ENCODE measurements around the gene APAF1. TPM values are rescaled to one million over a fixed set of nuclear protein-coding genes. Genes with fewer than 3 reads are reported as not detected.

Gene APAF1
- total RNA-seq, 2 donors from 2014 or later = 31.4 to 33.1 TPM

DNA sequence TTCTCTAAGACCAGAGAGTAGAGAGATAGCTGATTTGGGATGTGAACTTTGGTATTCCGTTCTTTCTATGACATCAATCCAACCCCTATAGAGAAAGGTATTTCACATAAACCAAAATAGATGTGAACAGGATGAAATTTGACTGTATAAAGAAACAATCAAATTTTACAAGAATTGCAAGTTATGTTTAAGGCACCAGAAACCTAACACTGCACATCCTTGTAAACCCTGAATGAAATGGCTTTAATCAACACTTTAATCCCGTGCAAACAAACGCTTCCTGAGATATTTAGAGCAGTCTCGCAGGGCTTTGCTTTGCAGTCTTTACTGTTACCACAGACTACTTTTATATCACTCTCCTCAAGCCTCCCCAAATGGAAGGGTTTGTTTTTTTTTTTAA is 125.1 kb downstream of the APAF1 start:
- ATAC-seq = no peak
- H3K9me3 Mint-ChIP-seq = peaks cover 0 to 5% of the 10 kb centered on the region in 2 donors
- H3K36me3 Mint-ChIP-seq = peaks cover 0 to 5% of the 10 kb centered on the region in 2 donors
- DNase-seq (ENCODE audit: low spot score in 2 of 2) = no peak
- no peak overlapping the region for H3K27ac Mint-ChIP-seq

DNA sequence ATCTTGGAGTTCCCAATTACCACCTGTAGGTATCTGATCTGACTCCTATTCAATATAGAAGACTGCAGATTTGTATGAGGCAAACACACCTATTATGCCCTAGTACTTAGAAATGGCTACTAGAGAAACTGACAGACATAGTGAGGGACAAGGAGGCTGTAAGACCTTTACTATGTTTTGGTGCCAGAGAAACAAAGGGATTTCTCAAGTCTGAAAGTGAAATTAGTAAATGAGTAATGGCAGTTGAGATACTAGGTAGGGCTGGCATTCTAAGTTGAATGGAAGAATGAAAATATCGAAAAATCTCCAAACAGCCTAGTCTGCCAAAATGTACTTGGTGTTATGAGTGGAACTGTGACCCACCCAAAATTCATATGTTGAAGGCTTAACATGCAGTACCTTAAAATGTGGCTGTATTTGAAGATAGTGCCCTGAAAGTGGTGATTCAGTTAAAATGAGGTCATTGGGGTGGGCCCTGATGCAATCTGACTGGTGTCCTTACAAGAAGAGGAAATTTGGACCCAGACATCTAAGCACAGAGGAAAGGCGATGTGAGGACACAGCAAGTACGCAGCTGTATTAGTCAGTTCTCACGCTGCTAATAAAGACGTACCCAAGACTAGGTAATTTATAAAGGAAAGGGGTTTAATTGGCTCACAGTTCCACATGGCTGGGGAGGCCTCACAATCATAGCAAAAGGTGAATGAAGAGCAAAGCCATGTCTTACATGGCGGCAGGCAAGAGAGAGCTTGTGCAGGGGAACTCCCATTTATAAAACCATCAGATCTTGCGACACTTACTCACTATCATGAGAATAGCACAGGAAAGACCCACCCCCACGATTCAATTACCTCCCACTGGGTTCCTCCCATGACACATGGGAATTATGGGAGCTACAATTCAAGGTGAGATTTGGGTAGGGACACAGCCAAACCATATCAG is 127.0 kb downstream of the APAF1 start:
- Mint-ChIP-seq H3K27ac (no peak overlapping the region), H3K36me3 (peaks cover 0 to 5% of the 10 kb centered on the region in 2 donors), H3K9me3 (peaks cover 0 to 5% of the 10 kb centered on the region in 2 donors)
- ATAC-seq (peak; percentile 65 to 74), DNase-seq (ENCODE audit: low spot score in 2 of 2) (no peak)

- Mint-ChIP-seq H3K9me3 (peaks cover 0 to 5% of the 10 kb centered on the region in 2 donors), H3K27ac (no peak overlapping the region), H3K36me3 (peaks cover 0 to 5% of the 10 kb centered on the region in 2 donors)
- ATAC-seq = no peak
- DNase-seq (ENCODE audit: low spot score in 2 of 2) = no peak
Observed at GRCh38 chr12:98772818-98773217, 127.7 kb downstream of the APAF1 start.

DNA sequence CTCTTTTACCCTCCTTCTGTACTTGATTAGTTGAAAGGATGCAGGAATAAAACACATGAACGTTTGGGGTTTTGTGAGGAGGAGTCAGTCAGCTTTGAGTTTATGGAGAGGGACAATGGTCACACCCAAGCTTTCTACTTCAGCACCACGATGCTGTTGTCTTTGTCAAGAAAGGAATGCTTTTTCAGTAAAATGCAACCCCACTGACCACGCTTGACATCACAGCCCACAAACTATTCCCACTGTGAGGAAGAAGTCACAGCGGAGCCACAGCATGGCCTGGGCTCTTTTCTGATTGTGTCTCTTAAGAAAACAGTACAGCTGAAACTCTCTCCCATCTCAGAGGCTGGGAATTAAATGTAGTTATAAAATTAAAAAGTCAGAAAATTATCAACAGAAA is 135.2 kb downstream of the APAF1 start:
- ATAC-seq (no peak), DNase-seq (ENCODE audit: low spot score in 2 of 2) (no peak)
- no peaks in the 10 kb centered on the region for H3K36me3 Mint-ChIP-seq
- no peak overlapping the region for H3K27ac Mint-ChIP-seq
- no peaks in the 10 kb centered on the region for H3K9me3 Mint-ChIP-seq

DNA sequence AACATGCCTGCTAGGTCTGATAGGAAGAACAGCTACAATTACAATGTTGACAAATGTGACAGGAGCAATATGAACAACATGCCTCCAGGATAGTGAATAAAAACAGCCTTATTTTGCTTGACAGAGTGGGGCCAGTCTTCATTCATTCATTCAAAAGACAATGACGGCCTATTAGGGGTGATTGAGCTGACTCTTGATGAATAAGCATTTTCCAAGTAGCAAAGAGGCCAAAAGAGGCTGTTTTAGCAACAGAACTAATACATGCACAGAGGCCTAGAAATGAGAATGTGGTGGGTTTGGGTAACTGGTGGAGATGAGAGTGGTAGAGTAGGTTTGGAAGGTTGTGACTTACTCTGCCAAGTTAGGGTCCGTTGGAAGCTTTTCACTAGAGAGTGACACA is 138.3 kb downstream of the APAF1 start:
- H3K9me3 Mint-ChIP-seq = no peaks in the 10 kb centered on the region
- DNase-seq (ENCODE audit: low spot score in 2 of 2) (no peak), ATAC-seq (no peak)
- no peak overlapping the region for H3K27ac Mint-ChIP-seq
- H3K36me3 Mint-ChIP-seq = no peaks in the 10 kb centered on the region

Other genes with a start within 250 kb of the APAF1 start
- gene TMPO, start 129.7 kb upstream of the APAF1 start, total RNA-seq = 100 to 1,000 TPM; 294 to 438 TPM
- 100 to 1,000 TPM; 563 to 791 TPM for gene SLC25A3, start 51.6 kb upstream of the APAF1 start, total RNA-seq
- 10 to 100 TPM; 12.8 to 28.2 TPM for gene IKBIP, start 502 bp upstream of the APAF1 start, total RNA-seq